GM21447 (cell line): ENCODE results near the gene MAB21L1.

ENCODE experiments used
- ATAC-seq: cut with Tn5 transposase; IDR thresholded peaks from one replicate; pipeline ENCODE4 v1.9.1; 2021; ENCODE audit not compliant: unreplicated experiment

The MAB21L1 gene

GRCh38 chr13:35475960-35476943, at the start of gene MAB21L1:
Gene MAB21L1 (minus strand): TSS chr13:35476689. CDS start chr13:35476138, 551 bp downstream.
- ATAC-seq: no peak

GRCh38 chr13:35524171-35524570, 47.7 kb upstream of the MAB21L1 start:
- no peak for ATAC-seq

GRCh38 chr13:35518337-35518946, 42.0 kb upstream of the MAB21L1 start:
- no peak for ATAC-seq

GRCh38 chr13:35514801-35515502, 38.5 kb upstream of the MAB21L1 start:
- ATAC-seq: no peak

GRCh38 chr13:35514061-35514477, 37.6 kb upstream of the MAB21L1 start:
- ATAC-seq: no peak

GRCh38 chr13:35512271-35512920, 35.9 kb upstream of the MAB21L1 start:
- ATAC-seq: no peak

- no peak for ATAC-seq
Measured at GRCh38 chr13:35502456-35502855, 26.0 kb upstream of the MAB21L1 start.

GRCh38 chr13:35501661-35502235, 25.3 kb upstream of the MAB21L1 start:
- no peak for ATAC-seq

- ATAC-seq: no peak
Measured at GRCh38 chr13:35500144-35500543, 23.7 kb upstream of the MAB21L1 start.

- ATAC-seq: no peak
Measured at GRCh38 chr13:35499676-35500075, 23.2 kb upstream of the MAB21L1 start.

GRCh38 chr13:35499196-35499662, 22.7 kb upstream of the MAB21L1 start:
- ATAC-seq: no peak

GRCh38 chr13:35498231-35498630, 21.7 kb upstream of the MAB21L1 start:
- no peak for ATAC-seq

- ATAC-seq: no peak
Measured at GRCh38 chr13:35496761-35497386, 20.4 kb upstream of the MAB21L1 start.

- ATAC-seq: no peak
Measured at GRCh38 chr13:35496006-35496405, 19.5 kb upstream of the MAB21L1 start.

- ATAC-seq: no peak
Measured at GRCh38 chr13:35489050-35489449, 12.6 kb upstream of the MAB21L1 start.

- ATAC-seq: no peak
Measured at GRCh38 chr13:35485424-35485823, 8.9 kb upstream of the MAB21L1 start.

- ATAC-seq: no peak
Measured at GRCh38 chr13:35484384-35484783, 7.9 kb upstream of the MAB21L1 start.

- no peak for ATAC-seq
Measured at GRCh38 chr13:35483761-35484160, 7.3 kb upstream of the MAB21L1 start.

- no peak for ATAC-seq
Measured at GRCh38 chr13:35482527-35482926, 6.0 kb upstream of the MAB21L1 start.

GRCh38 chr13:35481777-35482176, 5.3 kb upstream of the MAB21L1 start:
- ATAC-seq: no peak
